Measurements from ENCODE around the gene PABPN1L. TPM values are rescaled to one million over a fixed set of nuclear protein-coding genes. Genes with fewer than 3 reads are reported as not detected.

The PABPN1L gene
- total RNA-seq, 1 experiment from 2014 or later = not detected

- peak; percentile 86 for TF ChIP-seq CTCF (conservative IDR thresholded peaks at IDR 0.05)
- H3K4me3 Mint-ChIP-seq = no peak overlapping the region
- no peak overlapping the region for H3K18ac ChIP-seq (ENCODE audit: insufficient read length, low read depth, low read length)
- H3T11ph ChIP-seq (ENCODE audit: low read length) = no peak overlapping the region
- H3K4me1 ChIP-seq (ENCODE audit: insufficient read depth, low read length) = no peaks in the 10 kb centered on the region
- H3K27me3 Mint-ChIP-seq (ENCODE audit: low read depth) = no peaks in the 10 kb centered on the region; the same call in 1 of the 2 replicates
- no peak overlapping the region for H2BK20ac ChIP-seq (ENCODE audit: low read depth, low read length, poor library complexity, severe bottlenecking)
- no peak overlapping the region for H4K91ac ChIP-seq (ENCODE audit: insufficient read length, low read depth, low read length)
- DNase-seq = peak; percentile 76
- H3K27me3 ChIP-seq (ENCODE audit: insufficient read depth, low read length) = no peaks in the 10 kb centered on the region
- H3K79me1 ChIP-seq (ENCODE audit: insufficient read depth, low read depth, low read length, poor library complexity, severe bottlenecking) = no peaks in the 10 kb centered on the region
- H3K79me2 ChIP-seq (ENCODE audit: insufficient read depth, low read length) = peaks cover under 1% of the 10 kb centered on the region; the same call in 1 of the 2 replicates
- no peak overlapping the region for H4K5ac ChIP-seq (ENCODE audit: insufficient read length, low read depth, low read length)
- no peak overlapping the region for H2BK120ac ChIP-seq (ENCODE audit: low read depth, low read length, poor library complexity, severe bottlenecking)
- no peak overlapping the region; a peak in 2 of 7 replicates for H3K27ac Mint-ChIP-seq
- H4K8ac ChIP-seq (replicated peaks; ENCODE audit: insufficient read length, low read depth, low read length) = no peak overlapping the region
- peaks cover under 1 to 4% of the 10 kb centered on the region in 2 experiments; a peak in 2 of 4 replicates for H3K4me1 Mint-ChIP-seq
- no CpG with 5 or more reads among the region's 19 CpGs for WGBS (ENCODE audit: extremely low coverage, insufficient read length, low lambda C conversion rate)
- H3K23ac ChIP-seq (ENCODE audit: insufficient read length, low read depth, low read length) = no peak overlapping the region
- no peak overlapping the region for H3K4ac ChIP-seq (ENCODE audit: low read depth, low read length)
- no peaks in the 10 kb centered on the region for H4K20me1 ChIP-seq (ENCODE audit: control insufficient read depth, insufficient read depth, insufficient read length)
- no peaks in the 10 kb centered on the region for H3K9me3 ChIP-seq (ENCODE audit: control insufficient read depth, low read depth, low read length)
- H3K4me2 ChIP-seq (ENCODE audit: insufficient read depth, insufficient read length, low read length) = no peak overlapping the region
- H3K56ac ChIP-seq (ENCODE audit: insufficient read length, low read depth, low read length) = no peak overlapping the region
- H3K36me3 Mint-ChIP-seq (ENCODE audit: insufficient read depth in 1 of 3, low read depth in 3 of 3) = no peaks in the 10 kb centered on the region
- H2BK15ac ChIP-seq (ENCODE audit: low read depth, low read length) = no peak overlapping the region
- no peak overlapping the region for H2BK12ac ChIP-seq (ENCODE audit: insufficient read length, low read depth, low read length)
- H2AFZ ChIP-seq (ENCODE audit: low read length) = no peak overlapping the region
- H2BK5ac ChIP-seq (ENCODE audit: insufficient read length, low read length) = no peak overlapping the region
- no peak overlapping the region for H3K27ac ChIP-seq (ENCODE audit: insufficient read length, low read depth, low read length)
- peaks cover 2% of the 10 kb centered on the region for H3K23me2 ChIP-seq (ENCODE audit: insufficient read length, low read depth, low read length, poor library complexity, severe bottlenecking)
- H3K14ac ChIP-seq (ENCODE audit: insufficient read depth, low read length) = no peak overlapping the region; the same call in 1 of the 2 replicates
- H3K9me3 Mint-ChIP-seq = no peaks in the 10 kb centered on the region
- H2AK5ac ChIP-seq (ENCODE audit: insufficient read length, low read length) = no peak overlapping the region
- H3K9ac ChIP-seq (ENCODE audit: extremely low read depth, insufficient read length, low read length) = no peak overlapping the region
These were observed 50.4 kb downstream of the PABPN1L start for GRCh38 chr16:88815901-88816589.
